Erythroblast (primary cell): ENCODE measurements around the gene TNFRSF17.
"Not testable (repeated sequence)": the region's sequence is repeated elsewhere in the genome, so short reads cannot be mapped to it uniquely, and the experiment has no call there.

ENCODE experiments used
- DNase-seq, 2 experiments: peaks; one replicate each; lab custom pipeline; 2025; lab: John Stamatoyannopoulos, UW
- GATA1 ChIP-seq: IDR thresholded peaks from 2 replicates; pipeline ENCODE4 v1.6.1; 2011; ENCODE audit warnings: low read depth, mild to moderate bottlenecking, control low read depth, low read length, moderate library complexity
- POLR2A ChIP-seq: IDR thresholded peaks from 2 replicates; pipeline ENCODE4 v1.6.1; 2011; ENCODE audit warnings: mild to moderate bottlenecking, low read length

Gene TNFRSF17

GRCh38 chr16:11964761-11965551, at the start of gene TNFRSF17:
TNFRSF17 (plus strand) TSS chr16:11965210; CDS start chr16:11965325, 115 bp downstream.
- DNase-seq = no peak
- TF ChIP-seq POLR2A = no peak
- no peak for TF ChIP-seq GATA1

GRCh38 chr16:11915644-11916523, 49.1 kb upstream of the TNFRSF17 start, which contains the start of gene GSPT1:
GSPT1 (minus strand) TSS chr16:11915956; CDS start chr16:11915720, 236 bp downstream.
- DNase-seq = peak; percentile 99
- TF ChIP-seq GATA1 = no peak
- TF ChIP-seq POLR2A = peak; percentile 79

GRCh38 chr16:11916524-11917285, 48.3 kb upstream of the TNFRSF17 start:
- DNase-seq = peak in 1 of 2 experiments; percentile 41
- no peak for TF ChIP-seq POLR2A
- no peak for TF ChIP-seq GATA1

GRCh38 chr16:11924046-11924445, 41.0 kb upstream of the TNFRSF17 start:
- DNase-seq = not testable (repeated sequence)

GRCh38 chr16:11927350-11927749, 37.7 kb upstream of the TNFRSF17 start:
- DNase-seq = peak; percentile 51 to 55

GRCh38 chr16:11941945-11942344, 23.1 kb upstream of the TNFRSF17 start, which contains the start of gene NPIPB2:
NPIPB2 (minus strand) TSS chr16:11942045; CDS start chr16:11942045, 0 bp downstream.
- DNase-seq = not testable (repeated sequence)

- TF ChIP-seq POLR2A = no peak
- TF ChIP-seq GATA1 = no peak
- no peak for DNase-seq
Observed at GRCh38 chr16:11946433-11946832, 18.6 kb upstream of the TNFRSF17 start.

- DNase-seq = no peak
- TF ChIP-seq POLR2A = no peak
- TF ChIP-seq GATA1 = no peak
Observed at GRCh38 chr16:11948819-11949218, 16.2 kb upstream of the TNFRSF17 start.

- DNase-seq = peak; percentile 45 to 60
- no peak for TF ChIP-seq POLR2A
- TF ChIP-seq GATA1 = no peak
Observed at GRCh38 chr16:11949527-11949926, 15.5 kb upstream of the TNFRSF17 start.

- no peak for DNase-seq
- TF ChIP-seq POLR2A (no peak), GATA1 (no peak)
Observed at GRCh38 chr16:11950388-11950787, 14.6 kb upstream of the TNFRSF17 start.

GRCh38 chr16:11953576-11953975, 11.4 kb upstream of the TNFRSF17 start:
- DNase-seq = not testable (repeated sequence)

- TF ChIP-seq GATA1 (no peak), POLR2A (no peak)
- DNase-seq = no peak
Observed at GRCh38 chr16:11955713-11956123, 9.3 kb upstream of the TNFRSF17 start.

GRCh38 chr16:11956558-11956957, 8.5 kb upstream of the TNFRSF17 start:
- no peak for DNase-seq
- no peak for TF ChIP-seq POLR2A
- TF ChIP-seq GATA1 = no peak
